GM12878 (cell line): ENCODE results near the gene TTLL11. TPM values are rescaled to one million over a fixed set of nuclear protein-coding genes. Genes with fewer than 3 reads are reported as not detected.

ENCODE experiments used
- ATAC-seq: fragments of 200-7000 bp; cut with Tn5 transposase; 3 replicates; pipeline ENCODE4 v1.9.1; 2020; ENCODE audit warnings: mild to moderate bottlenecking, moderate library complexity
- BruUV-seq: library from RNA; stranded (reverse); fragments of 400-500 nt; replicated peaks from 2 replicates; lab custom pipeline; 2021; lab: Mats Ljungman, UMichigan
- CTCF ChIA-PET: fragments of 300-600 bp; sonication (Branson Sonifier 250); formaldehyde crosslinking; extraction: SDS; loops from one replicate; lab custom pipeline; 2021; ENCODE audit warnings: inconsistent platforms; lab: Yijun Ruan, JAX
- POLR2A ChIA-PET: fragments of 350-600 bp; formaldehyde crosslinking; extraction: SDS; loops from one replicate; lab custom pipeline; 2021; ENCODE audit warnings: inconsistent platforms; lab: Charles Lee
- RAD21 ChIA-PET: fragments of 300-600 bp; sonication (Branson Sonifier 250); formaldehyde crosslinking; loops from one replicate; lab custom pipeline; 2023; ENCODE audit warnings: antibody characterized with exemption; ENCODE audit not compliant: unreplicated experiment; lab: Charles Lee
- SMC1A ChIA-PET: fragments of 300-600 bp; sonication (Branson Sonifier 250); formaldehyde crosslinking; loops from one replicate; lab custom pipeline; 2023; ENCODE audit not compliant: unreplicated experiment, uncharacterized antibody; lab: Charles Lee
- DNase-seq: peaks from one replicate; pipeline ENCODE4 v3.0.0-alpha.2; 2011; ENCODE audit warnings: low read depth, low spot score
- FAIRE-seq: peaks from 3 replicates; lab custom pipeline; 2011; peaks lifted over from hg19 to GRCh38; lab: Jason Lieb, UNC
- H2AFZ ChIP-seq: 2 replicates; pipeline ENCODE4 v1.6.0; 2011; ENCODE audit warnings: low read depth, low read length, control low read depth; ENCODE audit not compliant: control insufficient read depth
- H3K27ac ChIP-seq: 2 replicates; pipeline ENCODE4 v1.5.1; 2011; ENCODE audit warnings: control low read depth; ENCODE audit not compliant: control insufficient read depth, insufficient read depth
- H3K27me3 ChIP-seq, 2 experiments: replicated peaks in 1 of 2; 2 replicates each; pipeline versions ENCODE4 v1.6.0 to v1.6.1; 2011; ENCODE audit warnings: low read length in 1 of 2; ENCODE audit not compliant: control insufficient read depth in 2 of 2, insufficient read depth in 2 of 2
- H3K36me3 ChIP-seq, 2 experiments: 2 replicates each; pipeline ENCODE4 v1.5.1; 2011; ENCODE audit warnings: low read length in 1 of 2; ENCODE audit not compliant: control insufficient read depth in 2 of 2, insufficient read depth in 2 of 2
- H3K4me1 ChIP-seq: 2 replicates; pipeline ENCODE4 v1.6.1; 2011; ENCODE audit warnings: mild to moderate bottlenecking, low read length, moderate library complexity, mixed read lengths; ENCODE audit not compliant: control insufficient read depth, insufficient read depth
- H3K4me2 ChIP-seq: 2 replicates; pipeline ENCODE4 v1.6.0; 2011; ENCODE audit warnings: control low read depth; ENCODE audit not compliant: control insufficient read depth, insufficient read depth
- H3K4me3 ChIP-seq: fragments of 200-600 bp; sonication (generic); 2 replicates; pipeline ENCODE4 v1.5.1; 2016
- H3K79me2 ChIP-seq: 2 replicates; pipeline ENCODE4 v1.6.0; 2011; ENCODE audit warnings: low read length; ENCODE audit not compliant: control insufficient read depth, insufficient read depth
- H3K9ac ChIP-seq: 2 replicates; pipeline ENCODE4 v1.8.0; 2011; ENCODE audit warnings: low read length, control low read depth, mixed read lengths; ENCODE audit not compliant: control insufficient read depth, insufficient read depth
- H3K9me3 ChIP-seq: replicated peaks from 3 replicates; pipeline ENCODE4 v1.5.1; 2011; ENCODE audit warnings: mild to moderate bottlenecking, low read length; ENCODE audit not compliant: control insufficient read depth, insufficient read depth
- H4K20me1 ChIP-seq: 2 replicates; pipeline ENCODE4 v1.6.0; 2011; ENCODE audit not compliant: control insufficient read depth, insufficient read depth
- MYB ChIP-seq: fragments of 150-350 bp; IDR thresholded peaks from 2 replicates; pipeline ENCODE4 v1.6.1; 2014; ENCODE audit warnings: mild to moderate bottlenecking, low read depth, low read length, borderline replicate concordance
- RAD21 ChIP-seq: IDR thresholded peaks from 2 replicates; pipeline ENCODE4 v1.6.1; 2011; ENCODE audit warnings: mild to moderate bottlenecking, low read depth, low read length, moderate library complexity; ENCODE audit not compliant: insufficient read depth
- RUNX3 ChIP-seq: IDR thresholded peaks from 2 replicates; pipeline ENCODE4 v1.6.1; 2012; ENCODE audit warnings: low read length, inconsistent platforms
- SMAD5 ChIP-seq: IDR thresholded peaks from 2 replicates; pipeline ENCODE4 v1.6.1; 2016; ENCODE audit warnings: antibody characterized with exemption, low read depth
- SMC3 ChIP-seq: IDR thresholded peaks from 2 replicates; pipeline ENCODE4 v1.6.1; 2011; ENCODE audit warnings: low read length, improper control_type of control experiment, borderline replicate concordance
- SREBF2 ChIP-seq: IDR thresholded peaks from 2 replicates; pipeline ENCODE4 v1.6.1; 2012; ENCODE audit warnings: mild to moderate bottlenecking, low read length
- SRF ChIP-seq, 2 experiments: IDR thresholded peaks; 2 replicates each; pipeline ENCODE4 v1.6.1; 2011; ENCODE audit warnings: low read depth in 2 of 2, low read length in 2 of 2, mild to moderate bottlenecking in 1 of 2, moderate library complexity in 1 of 2
- WGBS: methylation state at CpG from one replicate; pipeline ENCODE4 v1.1.6; 2016; ENCODE audit warnings: low lambda C conversion rate; ENCODE audit not compliant: insufficient replicate concordance, insufficient coverage; ENCODE audit errors: missing lambda C conversion rate; 5-methylcytosine and 5-hydroxymethylcytosine counted together
- in situ Hi-C: fragments of 300-500 bp; cut with MboI; formaldehyde crosslinking; loops from 9 replicates; pipeline ENCODE4 v1.14.3; 2018; ENCODE audit warnings: mixed read lengths
- intact Hi-C: fragments of 100-400 bp; cut with micrococcal nuclease; formaldehyde crosslinking; loops from one replicate; pipeline ENCODE4 v1.14.2; 2022; ENCODE audit not compliant: unreplicated experiment
- polyA plus RNA-seq, 11 experiments: library from polyadenylated mRNA; depleted of rRNA in 4 of 11; unstranded in 6 of 11; stranded (reverse) in 5 of 11; fragments of >200 nt; fragmentation: Nextera tagmentation in 4 of 11; fragmentation: Illumina TruSeq in 1 of 11; extraction: Ambion mirVana in 4 of 11; extraction: Trizol in 1 of 11; gene quantifications; 1 replicate in 1 of 11; 2 replicates in 10 of 11; pipeline versions ENCODE4 v1.2.1 to v1.2.3, GENCODE V29; 2011 to 2016; ENCODE audit warnings: inconsistent platforms in 2 of 11, missing spikeins in 2 of 11, low read depth in 1 of 11
- total RNA-seq, 4 experiments: library from RNA; depleted of rRNA in 3 of 4; stranded (reverse); fragments of >200 nt in 3 of 4; fragmentation: Illumina TruSeq in 1 of 4; extraction: Trizol in 1 of 4; gene quantifications; 2 replicates each; pipeline versions ENCODE4 v1.2.1 to v1.2.3, GENCODE V29; 2013 to 2021
- TF ChIP-seq, protein P1 (sequence below): IDR thresholded peaks from 2 replicates; pipeline ENCODE4 v1.6.1; 2012; ENCODE audit warnings: low read depth, low read length, improper control_type of control experiment
- TF ChIP-seq, protein P2 (sequence below), 3 experiments: IDR thresholded peaks in 2 of 3; conservative IDR thresholded peaks in 1 of 3; 2 replicates each; pipeline ENCODE4 v1.5.1; 2011; ENCODE audit warnings: low read depth in 3 of 3, low read length in 3 of 3, mild to moderate bottlenecking in 3 of 3, control low read depth in 2 of 3, moderate library complexity in 2 of 3, inconsistent platforms in 1 of 3, mixed read lengths in 1 of 3; ENCODE audit not compliant: control insufficient read depth in 2 of 3, insufficient read depth in 1 of 3; ENCODE audit errors: extremely low read depth in 1 of 3

The TTLL11 gene
- total and polyA plus RNA-seq, 10 of the 15 experiments (the other 5 are each of a cell fraction or from before 2014, with no cell fraction given) = 1.2 to 3.7 (median 2.9) TPM

DNA sequence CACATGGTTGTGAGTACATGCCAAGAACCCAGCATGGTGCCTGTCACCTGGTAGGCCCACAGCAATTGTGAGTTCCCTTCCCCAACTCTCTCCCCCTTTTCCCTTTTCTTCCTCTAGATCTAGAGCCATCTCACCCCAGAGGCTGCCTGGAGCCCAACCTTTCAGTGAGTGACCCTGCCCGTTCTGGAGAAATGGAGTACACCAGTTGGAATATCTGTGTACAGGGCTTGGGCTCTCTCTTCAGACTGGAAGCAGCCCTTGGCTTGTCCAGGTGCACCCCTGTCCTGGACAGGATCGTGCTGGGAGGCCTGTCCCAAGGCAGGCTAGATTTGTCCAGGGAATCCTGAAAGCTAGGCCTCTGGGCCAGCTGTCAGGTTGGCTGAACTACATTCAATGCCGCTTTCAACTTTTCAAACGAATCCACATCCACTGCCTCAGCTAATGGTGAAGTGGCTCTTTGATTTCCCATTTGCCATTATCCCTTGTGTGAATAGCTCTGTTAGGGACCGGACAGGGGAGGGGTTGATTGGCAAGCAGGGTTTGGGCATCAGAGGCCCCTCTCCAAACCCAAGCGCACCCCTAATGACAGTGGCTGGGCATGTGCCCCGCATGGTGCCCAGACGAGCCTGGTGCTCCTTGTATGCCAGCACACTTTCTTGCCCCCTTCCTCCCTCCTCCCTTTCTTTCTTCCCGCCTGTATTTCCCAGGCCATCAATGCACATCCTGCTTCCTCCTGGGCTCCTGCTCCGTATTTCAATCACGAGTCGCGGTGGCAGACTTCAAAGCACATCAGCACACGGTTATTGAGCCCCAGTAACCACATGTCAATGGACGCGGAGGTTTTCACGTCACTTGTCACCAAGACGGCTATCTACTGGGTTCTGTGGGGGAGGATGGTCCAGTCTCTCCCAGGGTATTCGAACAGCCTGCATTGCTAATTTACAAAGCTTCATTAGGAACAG, 230.5 kb downstream of the TTLL11 start (continued):
- TF ChIP-seq, protein P1, sequence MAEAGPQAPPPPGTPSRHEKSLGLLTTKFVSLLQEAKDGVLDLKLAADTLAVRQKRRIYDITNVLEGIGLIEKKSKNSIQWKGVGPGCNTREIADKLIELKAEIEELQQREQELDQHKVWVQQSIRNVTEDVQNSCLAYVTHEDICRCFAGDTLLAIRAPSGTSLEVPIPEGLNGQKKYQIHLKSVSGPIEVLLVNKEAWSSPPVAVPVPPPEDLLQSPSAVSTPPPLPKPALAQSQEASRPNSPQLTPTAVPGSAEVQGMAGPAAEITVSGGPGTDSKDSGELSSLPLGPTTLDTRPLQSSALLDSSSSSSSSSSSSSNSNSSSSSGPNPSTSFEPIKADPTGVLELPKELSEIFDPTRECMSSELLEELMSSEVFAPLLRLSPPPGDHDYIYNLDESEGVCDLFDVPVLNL = no peak
- TF ChIP-seq MYB (no peak), SRF (IDR thresholded peaks at IDR 0.05; ENCODE audit: low read depth in 2 of 2, low read length in 2 of 2) (no peak)

GRCh38 chr9:121861501-121862180, 231.5 kb downstream of the TTLL11 start:
- Histone ChIP-seq H3K4me1 (no peaks in the 10 kb centered on the region), H3K9ac (no peak overlapping the region), H4K20me1 (no peaks in the 10 kb centered on the region; the same call in 1 of the 2 replicates), H3K9me3 (no peaks in the 10 kb centered on the region), H3K79me2 (no peaks in the 10 kb centered on the region), H3K4me2 (no peak overlapping the region), H3K27me3 (peaks cover 0 to 2% of the 10 kb centered on the region in 2 experiments; a peak in 2 of 4 replicates), H2AFZ (no peak overlapping the region), H3K27ac (no peak overlapping the region), H3K36me3 (no peaks in the 10 kb centered on the region), H3K4me3 (no peak overlapping the region)
- SMC1A ChIA-PET = no interaction called here
- RAD21 ChIA-PET = no interaction called here
- POLR2A ChIA-PET = no interaction called here
- ATAC-seq (peak; percentile 66), FAIRE-seq (no peak), DNase-seq (no peak)
- in situ Hi-C loops (no loop called here), intact Hi-C loops (no loop called here)
- CTCF ChIA-PET = interaction anchor here (0.7 kb wide), 2 partner anchors 61 to 348 kb away, joined by 3 to 4 read pairs; no protein-coding TSS in a partner anchor
- no TSS peak for BruUV-seq
- 31% methylated on average over 4 of the region's 4 CpGs for WGBS
- TF ChIP-seq RUNX3 (no peak), SMAD5 (no peak), SREBF2 (no peak), SMC3 (peak; percentile 28; the same call in 1 of the 2 replicates), RAD21 (peak; percentile 32; the same call in 1 of the 2 replicates)
- TF ChIP-seq, protein P2, sequence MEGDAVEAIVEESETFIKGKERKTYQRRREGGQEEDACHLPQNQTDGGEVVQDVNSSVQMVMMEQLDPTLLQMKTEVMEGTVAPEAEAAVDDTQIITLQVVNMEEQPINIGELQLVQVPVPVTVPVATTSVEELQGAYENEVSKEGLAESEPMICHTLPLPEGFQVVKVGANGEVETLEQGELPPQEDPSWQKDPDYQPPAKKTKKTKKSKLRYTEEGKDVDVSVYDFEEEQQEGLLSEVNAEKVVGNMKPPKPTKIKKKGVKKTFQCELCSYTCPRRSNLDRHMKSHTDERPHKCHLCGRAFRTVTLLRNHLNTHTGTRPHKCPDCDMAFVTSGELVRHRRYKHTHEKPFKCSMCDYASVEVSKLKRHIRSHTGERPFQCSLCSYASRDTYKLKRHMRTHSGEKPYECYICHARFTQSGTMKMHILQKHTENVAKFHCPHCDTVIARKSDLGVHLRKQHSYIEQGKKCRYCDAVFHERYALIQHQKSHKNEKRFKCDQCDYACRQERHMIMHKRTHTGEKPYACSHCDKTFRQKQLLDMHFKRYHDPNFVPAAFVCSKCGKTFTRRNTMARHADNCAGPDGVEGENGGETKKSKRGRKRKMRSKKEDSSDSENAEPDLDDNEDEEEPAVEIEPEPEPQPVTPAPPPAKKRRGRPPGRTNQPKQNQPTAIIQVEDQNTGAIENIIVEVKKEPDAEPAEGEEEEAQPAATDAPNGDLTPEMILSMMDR (IDR thresholded peaks at IDR 0.05 in 2 of 3, conservative IDR thresholded peaks at IDR 0.05 in 1 of 3; ENCODE audit: control insufficient read depth in 2 of 3, extremely low read depth in 1 of 3, insufficient read depth in 1 of 3, low read depth in 3 of 3, low read length in 3 of 3) = peak; percentile 24 to 37 (median 26); a peak in 4 of 6 replicates
